ENCODE data around the gene TBC1D24. TPM values are rescaled to one million over a fixed set of nuclear protein-coding genes. Genes with fewer than 3 reads are reported as not detected.
A peak's percentile ranks its signal among the peaks of the same experiment; 100 is the strongest.

TBC1D24 gene
- total RNA-seq, 2 experiments from 2014 or later = 18.7 to 23.3 TPM

GRCh38 chr16:2466667-2467527 is 8.0 kb upstream of the TBC1D24 start:
- H3K36me3 Mint-ChIP-seq = no peaks in the 10 kb centered on the region
- no peak for DNase-seq
- peaks cover 8% of the 10 kb centered on the region for H3K4me1 Mint-ChIP-seq
- no peak overlapping the region for H3K27ac Mint-ChIP-seq
- CTCF ChIA-PET = no interaction called here
- H3K4me3 Mint-ChIP-seq = no peak overlapping the region
- no peaks in the 10 kb centered on the region for H3K9me3 Mint-ChIP-seq (ENCODE audit: low read depth)
- H3K27me3 Mint-ChIP-seq = peaks cover 36% of the 10 kb centered on the region
- no peak for ATAC-seq

GRCh38 chr16:2467528-2468232 is 7.2 kb upstream of the TBC1D24 start:
- Mint-ChIP-seq H3K27ac (no peak overlapping the region), H3K4me1 (peaks cover 8% of the 10 kb centered on the region), H3K9me3 (ENCODE audit: low read depth) (no peaks in the 10 kb centered on the region), H3K36me3 (no peaks in the 10 kb centered on the region), H3K4me3 (no peak overlapping the region), H3K27me3 (peaks cover 43% of the 10 kb centered on the region)
- CTCF ChIA-PET = interaction anchor here (0.7 to 2.6 kb wide), 4 partner anchors 8 to 46 kb away, joined by 3 to 9 read pairs (median 4); partner anchors contain the start of genes ATP6V0C and TEDC2
- DNase-seq (no peak), ATAC-seq (peak; percentile 24)

GRCh38 chr16:2468233-2468724 is 6.6 kb upstream of the TBC1D24 start:
- Mint-ChIP-seq H3K4me1 (peaks cover 8% of the 10 kb centered on the region), H3K27ac (no peak overlapping the region), H3K27me3 (peaks cover 49% of the 10 kb centered on the region), H3K4me3 (no peak overlapping the region), H3K9me3 (ENCODE audit: low read depth) (no peaks in the 10 kb centered on the region), H3K36me3 (no peaks in the 10 kb centered on the region)
- DNase-seq (no peak), ATAC-seq (peak; percentile 14)
- CTCF ChIA-PET = interaction anchor here (0.6 to 2.6 kb wide), 6 partner anchors 8 to 47 kb away, joined by 3 to 9 read pairs (median 3); partner anchors contain the start of genes ATP6V0C and TEDC2

GRCh38 chr16:2468725-2469398 is 6.1 kb upstream of the TBC1D24 start:
- CTCF ChIA-PET = interaction anchor here (0.6 to 2.6 kb wide), 6 partner anchors 9 to 48 kb away, joined by 3 to 9 read pairs (median 3); partner anchors contain the start of genes ATP6V0C and TEDC2
- Mint-ChIP-seq H3K4me3 (no peak overlapping the region), H3K36me3 (no peaks in the 10 kb centered on the region), H3K9me3 (ENCODE audit: low read depth) (no peaks in the 10 kb centered on the region), H3K27ac (no peak overlapping the region), H3K27me3 (peaks cover 51% of the 10 kb centered on the region), H3K4me1 (peaks cover 10% of the 10 kb centered on the region)
- DNase-seq (no peak), ATAC-seq (no peak)

- peaks cover 51% of the 10 kb centered on the region for H3K27me3 Mint-ChIP-seq
- no peaks in the 10 kb centered on the region for H3K9me3 Mint-ChIP-seq (ENCODE audit: low read depth)
- H3K4me3 Mint-ChIP-seq = no peak overlapping the region
- peaks cover 10% of the 10 kb centered on the region for H3K4me1 Mint-ChIP-seq
- no peak overlapping the region for H3K27ac Mint-ChIP-seq
- no peak for ATAC-seq
- no peak for DNase-seq
- H3K36me3 Mint-ChIP-seq = no peaks in the 10 kb centered on the region
- CTCF ChIA-PET = interaction anchor here (1.0 to 2.6 kb wide), 5 partner anchors 11 to 330 kb away, joined by 3 to 9 read pairs (median 3); no protein-coding TSS in a partner anchor
Observed at GRCh38 chr16:2469399-2470233, 5.3 kb upstream of the TBC1D24 start.

- H3K27me3 Mint-ChIP-seq = peaks cover 51% of the 10 kb centered on the region
- CTCF ChIA-PET = interaction anchor here (1.0 to 2.6 kb wide), 4 partner anchors 16 to 330 kb away, joined by 3 to 9 read pairs (median 4); no protein-coding TSS in a partner anchor
- DNase-seq (no peak), ATAC-seq (no peak)
- H3K4me3 Mint-ChIP-seq = no peak overlapping the region
- no peak overlapping the region for H3K27ac Mint-ChIP-seq
- H3K9me3 Mint-ChIP-seq (ENCODE audit: low read depth) = no peaks in the 10 kb centered on the region
- peaks cover 10% of the 10 kb centered on the region for H3K4me1 Mint-ChIP-seq
- H3K36me3 Mint-ChIP-seq = no peaks in the 10 kb centered on the region
Observed at GRCh38 chr16:2470234-2470601, 4.7 kb upstream of the TBC1D24 start.

- Mint-ChIP-seq H3K4me3 (no peak overlapping the region), H3K27me3 (peaks cover 51% of the 10 kb centered on the region), H3K36me3 (no peaks in the 10 kb centered on the region), H3K9me3 (ENCODE audit: low read depth) (no peaks in the 10 kb centered on the region), H3K4me1 (peaks cover 10% of the 10 kb centered on the region), H3K27ac (no peak overlapping the region)
- CTCF ChIA-PET = interaction anchor here (1.0 to 2.6 kb wide), 3 partner anchors 31 to 331 kb away, joined by 3 to 9 read pairs (median 3); no protein-coding TSS in a partner anchor
- DNase-seq (no peak), ATAC-seq (no peak)
Observed at GRCh38 chr16:2470603-2471015, 4.3 kb upstream of the TBC1D24 start.

- no peak within 1 kb of the TSS for H3K27ac Mint-ChIP-seq
- no peaks in the 10 kb centered on the region for H3K9me3 Mint-ChIP-seq (ENCODE audit: low read depth)
- H3K27me3 Mint-ChIP-seq = peaks cover 51% of the 10 kb centered on the region
- CTCF ChIA-PET = interaction anchor here (1.0 to 1.4 kb wide), 2 partner anchors 219 to 331 kb away, joined by 3 read pairs; no protein-coding TSS in a partner anchor
- no peak for DNase-seq
- no peaks in the 10 kb centered on the region for H3K36me3 Mint-ChIP-seq
- H3K4me3 Mint-ChIP-seq = no peak within 1 kb of the TSS
- ATAC-seq = no peak
- peaks cover 14% of the 10 kb centered on the region for H3K4me1 Mint-ChIP-seq
Observed at GRCh38 chr16:2471016-2471652, 3.8 kb upstream of the TBC1D24 start, which contains the start of gene NTN3. TSS of gene NTN3 (plus strand) at chr16:2471297. CDS start at chr16:2471702, 405 bp downstream.

GRCh38 chr16:2471653-2472487 is 3.1 kb upstream of the TBC1D24 start:
- H3K9me3 Mint-ChIP-seq (ENCODE audit: low read depth) = no peaks in the 10 kb centered on the region
- no peaks in the 10 kb centered on the region for H3K36me3 Mint-ChIP-seq
- H3K4me1 Mint-ChIP-seq = peaks cover 19% of the 10 kb centered on the region
- no peak for ATAC-seq
- CTCF ChIA-PET = no interaction called here
- H3K4me3 Mint-ChIP-seq = no peak overlapping the region
- no peak for DNase-seq
- peaks cover 48% of the 10 kb centered on the region for H3K27me3 Mint-ChIP-seq
- H3K27ac Mint-ChIP-seq = no peak overlapping the region

GRCh38 chr16:2472488-2472864 is 2.5 kb upstream of the TBC1D24 start:
- Mint-ChIP-seq H3K27me3 (peaks cover 43% of the 10 kb centered on the region), H3K4me1 (peaks cover 17% of the 10 kb centered on the region), H3K9me3 (ENCODE audit: low read depth) (no peaks in the 10 kb centered on the region), H3K36me3 (no peaks in the 10 kb centered on the region), H3K4me3 (no peak overlapping the region), H3K27ac (no peak overlapping the region)
- no peak for DNase-seq
- ATAC-seq = no peak
- CTCF ChIA-PET = no interaction called here

- Mint-ChIP-seq H3K27ac (no peak overlapping the region), H3K4me3 (peak overlapping the region; percentile 58), H3K27me3 (peaks cover 43% of the 10 kb centered on the region), H3K4me1 (peaks cover 17% of the 10 kb centered on the region), H3K9me3 (ENCODE audit: low read depth) (no peaks in the 10 kb centered on the region), H3K36me3 (no peaks in the 10 kb centered on the region)
- no peak for ATAC-seq
- CTCF ChIA-PET = interaction anchor here (0.8 kb wide), 1 partner anchor 11 kb away, joined by 3 read pairs; no protein-coding TSS in a partner anchor
- DNase-seq = no peak
Observed at GRCh38 chr16:2472885-2473445, 2.0 kb upstream of the TBC1D24 start.

Measured in activated CD8-positive, alpha-beta memory T cell treated with anti-CD3 and anti-CD28 coated beads, Interleukin-2, amount 10 ng/mL, durations not matched to agents 7 days and 5 days (primary cell).